GM12878 (cell line): ENCODE data around the gene ARFGAP3. TPM values are rescaled to one million over a fixed set of nuclear protein-coding genes. Genes with fewer than 3 reads are reported as not detected.

Experiments
- ATF2 ChIP-seq: IDR thresholded peaks from 2 replicates; pipeline ENCODE4 v1.6.1; 2012; ENCODE audit warnings: low read length, inconsistent platforms
- HDGF ChIP-seq: fragments of 450-650 bp; IDR thresholded peaks from 2 replicates; pipeline ENCODE4 v1.6.1; 2016; ENCODE audit warnings: antibody characterized with exemption
- IKZF2 ChIP-seq, 2 experiments: fragments of 450-650 bp; IDR thresholded peaks; 2 replicates each; pipeline ENCODE4 v1.6.1; 2017; ENCODE audit warnings: mild to moderate bottlenecking in 2 of 2, moderate library complexity in 2 of 2
- JUNB ChIP-seq: IDR thresholded peaks from 2 replicates; pipeline ENCODE4 v1.6.1; 2016; ENCODE audit warnings: antibody characterized with exemption, mild to moderate bottlenecking
- KLF5 ChIP-seq: fragments of 450-650 bp; IDR thresholded peaks from 2 replicates; pipeline ENCODE4 v1.6.1; 2014; ENCODE audit warnings: mild to moderate bottlenecking; ENCODE audit not compliant: partially characterized antibody
- SUPT20H ChIP-seq: IDR thresholded peaks from 2 replicates; pipeline ENCODE4 v1.6.1; 2011; ENCODE audit warnings: low read depth, mild to moderate bottlenecking, low read length, moderate library complexity, borderline replicate concordance; ENCODE audit not compliant: control insufficient read depth
- ZBED1 ChIP-seq: IDR thresholded peaks from 2 replicates; pipeline ENCODE4 v1.6.1; 2016; ENCODE audit warnings: borderline replicate concordance
- ZBTB11 ChIP-seq: fragments of 450-650 bp; formaldehyde crosslinking; IDR thresholded peaks from 2 replicates; pipeline ENCODE4 v1.5.0; 2022; ENCODE audit warnings: mild to moderate bottlenecking, missing genetic modification characterization
- ZNF384 ChIP-seq: IDR thresholded peaks from 2 replicates; pipeline ENCODE4 v1.6.1; 2012; ENCODE audit warnings: low read depth, mild to moderate bottlenecking, low read length, improper control_type of control experiment, borderline replicate concordance
- ZZZ3 ChIP-seq: IDR thresholded peaks from 2 replicates; pipeline ENCODE4 v1.6.1; 2011; ENCODE audit warnings: low read depth; ENCODE audit not compliant: control insufficient read depth, insufficient read length
- polyA plus RNA-seq, 11 experiments: library from polyadenylated mRNA; depleted of rRNA in 4 of 11; unstranded in 6 of 11; stranded (reverse) in 5 of 11; fragments of >200 nt; fragmentation: Nextera tagmentation in 4 of 11; fragmentation: Illumina TruSeq in 1 of 11; extraction: Ambion mirVana in 4 of 11; extraction: Trizol in 1 of 11; gene quantifications; 1 replicate in 1 of 11; 2 replicates in 10 of 11; pipeline versions ENCODE4 v1.2.1 to v1.2.3, GENCODE V29; 2011 to 2016; ENCODE audit warnings: inconsistent platforms in 2 of 11, missing spikeins in 2 of 11, low read depth in 1 of 11
- total RNA-seq, 4 experiments: library from RNA; depleted of rRNA in 3 of 4; stranded (reverse); fragments of >200 nt in 3 of 4; fragmentation: Illumina TruSeq in 1 of 4; extraction: Trizol in 1 of 4; gene quantifications; 2 replicates each; pipeline versions ENCODE4 v1.2.1 to v1.2.3, GENCODE V29; 2013 to 2021
- TF ChIP-seq, protein P1 (sequence below): IDR thresholded peaks from 2 replicates; pipeline ENCODE4 v1.6.1; 2012; ENCODE audit warnings: low read depth, low read length, improper control_type of control experiment

Gene ARFGAP3
- total and polyA plus RNA-seq, 10 of the 15 experiments (the other 5 are each of a cell fraction or from before 2014, with no cell fraction given) = 29.7 to 50.8 (median 39.5) TPM

GRCh38 chr22:42834177-42834949, 22.7 kb downstream of the ARFGAP3 start (continued):
- TF ChIP-seq IKZF2 (IDR thresholded peaks at IDR 0.05) = peak in 1 of 2 experiments; percentile 49; a peak in 2 of 4 replicates
- peak; percentile 79 for TF ChIP-seq JUNB
- TF ChIP-seq, protein P1, sequence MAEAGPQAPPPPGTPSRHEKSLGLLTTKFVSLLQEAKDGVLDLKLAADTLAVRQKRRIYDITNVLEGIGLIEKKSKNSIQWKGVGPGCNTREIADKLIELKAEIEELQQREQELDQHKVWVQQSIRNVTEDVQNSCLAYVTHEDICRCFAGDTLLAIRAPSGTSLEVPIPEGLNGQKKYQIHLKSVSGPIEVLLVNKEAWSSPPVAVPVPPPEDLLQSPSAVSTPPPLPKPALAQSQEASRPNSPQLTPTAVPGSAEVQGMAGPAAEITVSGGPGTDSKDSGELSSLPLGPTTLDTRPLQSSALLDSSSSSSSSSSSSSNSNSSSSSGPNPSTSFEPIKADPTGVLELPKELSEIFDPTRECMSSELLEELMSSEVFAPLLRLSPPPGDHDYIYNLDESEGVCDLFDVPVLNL = no peak
- TF ChIP-seq ZBED1 = no peak
- no peak for TF ChIP-seq HDGF
- TF ChIP-seq ZZZ3 = no peak
- TF ChIP-seq SUPT20H = no peak
- TF ChIP-seq ZBTB11 (CRISPR knock-in tag) = no peak
- TF ChIP-seq ATF2 = peak; percentile 55; the same call in 1 of the 2 replicates
- no peak for TF ChIP-seq KLF5
- no peak for TF ChIP-seq ZNF384
- TF ChIP-seq, all 136 proteins: peak for 20
